ENCODE data around the gene HOXC4. TPM values are rescaled to one million over a fixed set of nuclear protein-coding genes. Genes with fewer than 3 reads are reported as not detected.
A peak's percentile ranks its signal among the peaks of the same experiment; 100 is the strongest.

HOXC4 gene
- polyA plus RNA-seq, 3 donors, result not detected

GRCh38 chr12:54033106-54033979 lies 20.3 kb upstream of the HOXC4 start:
- no peak overlapping the region for H3K27ac Mint-ChIP-seq
- H3K9me3 Mint-ChIP-seq, result peaks cover 6 to 36% (median 27%) of the 10 kb centered on the region in 7 donors
- 3% methylated on average over 49 of the region's 61 CpGs for WGBS (ENCODE audit: insufficient coverage)
- intact Hi-C loops (cut with micrococcal nuclease), result loop anchor here in 1 of 2 donors (10.0 kb wide), 1 partner anchor 59 kb away; the partner anchor contains the start of genes HOTAIR and HOXC11
- H3K4me3 Mint-ChIP-seq, result peak overlapping the region in 1 of 2 donors; percentile 84
- H3K79me2 ChIP-seq (ENCODE audit: insufficient read depth, low read length), result no peaks in the 10 kb centered on the region
- no peak for TF ChIP-seq CTCF (IDR thresholded peaks at IDR 0.05)
- DNase-seq, result no peak
- H3K9me3 ChIP-seq (replicated peaks in 1 of 2; ENCODE audit: control insufficient read depth in 1 of 2, insufficient read depth in 1 of 2, low read length in 2 of 2), result peaks cover 26 to 57% of the 10 kb centered on the region in 2 donors
- peaks cover 92 to 99% (median 95%) of the 10 kb centered on the region in 3 donors for H3K27me3 Mint-ChIP-seq (ENCODE audit: low read depth in 3 of 3)
- no peak overlapping the region for H3K9ac ChIP-seq (ENCODE audit: insufficient read depth, low read length, poor library complexity, severe bottlenecking)
- no peaks in the 10 kb centered on the region for H3K36me3 ChIP-seq (replicated peaks in 1 of 2; ENCODE audit: control insufficient read depth in 1 of 2, insufficient read depth in 2 of 2, low read length in 2 of 2)
- peaks cover 5 to 14% of the 10 kb centered on the region in 2 donors for H3K36me3 Mint-ChIP-seq
- no peak overlapping the region for H2AFZ ChIP-seq (ENCODE audit: insufficient read depth, low read depth, low read length, poor library complexity, severe bottlenecking)
- H3K4me2 ChIP-seq (replicated peaks; ENCODE audit: extremely low read depth, low read length, poor library complexity, severe bottlenecking), result no peak overlapping the region
- H3K4me1 Mint-ChIP-seq, result peaks cover 14% of the 10 kb centered on the region
- H3K27me3 ChIP-seq (ENCODE audit: control insufficient read depth in 2 of 2, insufficient read depth in 2 of 2, low read length in 2 of 2), result peaks cover 82 to 99% of the 10 kb centered on the region in 2 donors
- no peak overlapping the region for H3K4me3 ChIP-seq (replicated peaks in 1 of 3; ENCODE audit: low read depth in 2 of 3, low read length in 3 of 3)
- H4K20me1 ChIP-seq (ENCODE audit: insufficient read depth, low read length), result no peaks in the 10 kb centered on the region
- no peaks in the 10 kb centered on the region for H3K4me1 ChIP-seq (ENCODE audit: control insufficient read depth in 1 of 2, insufficient read depth in 2 of 2, low read length in 2 of 2)
- no peak overlapping the region for H3K27ac ChIP-seq (ENCODE audit: low read depth in 1 of 2, low read length in 2 of 2)

DNA sequence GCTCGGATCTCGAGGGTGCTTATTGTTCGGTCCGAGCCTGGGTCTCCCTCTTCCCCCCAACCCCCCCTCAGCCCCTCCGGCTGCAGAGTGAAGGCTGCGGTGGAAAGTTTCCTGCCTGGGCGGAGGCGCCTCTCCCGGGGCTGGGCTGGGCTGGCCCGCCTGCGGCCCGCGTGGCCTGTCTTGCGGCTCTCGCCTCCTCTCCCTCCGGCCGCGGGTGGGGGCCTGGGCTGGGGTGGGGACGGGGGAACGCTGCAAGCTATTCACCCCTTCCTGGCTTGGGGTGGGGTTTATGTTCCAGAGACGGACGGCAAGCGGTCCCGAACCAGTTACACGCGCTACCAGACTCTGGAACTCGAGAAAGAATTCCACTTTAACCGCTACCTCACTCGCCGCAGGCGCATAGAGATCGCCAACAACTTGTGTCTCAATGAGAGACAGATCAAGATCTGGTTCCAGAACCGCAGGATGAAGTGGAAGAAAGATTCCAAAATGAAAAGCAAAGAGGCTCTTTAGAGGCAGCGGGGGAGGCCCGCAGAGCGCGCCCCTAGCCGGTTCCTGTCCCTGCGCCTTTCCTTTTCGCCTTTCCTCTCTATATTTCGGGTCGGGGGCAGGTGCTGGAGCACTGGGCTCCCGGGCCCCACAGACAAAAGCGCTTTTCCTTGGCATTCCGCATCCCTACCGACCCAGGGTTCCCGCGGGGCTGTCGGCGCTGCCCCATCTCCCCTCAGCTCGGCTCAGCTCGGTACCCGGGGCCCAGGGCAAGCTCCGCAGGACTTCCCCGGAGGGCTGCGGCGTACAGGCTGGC lies 19.5 kb upstream of the HOXC4 start:
- WGBS (ENCODE audit: insufficient coverage), result 6% methylated on average over 46 of the region's 57 CpGs
- Histone ChIP-seq H3K9ac (ENCODE audit: insufficient read depth, low read length, poor library complexity, severe bottlenecking) (no peak overlapping the region), H3K4me2 (replicated peaks; ENCODE audit: extremely low read depth, low read length, poor library complexity, severe bottlenecking) (no peak overlapping the region), H4K20me1 (ENCODE audit: insufficient read depth, low read length) (no peaks in the 10 kb centered on the region), H3K36me3 (replicated peaks in 1 of 2; ENCODE audit: control insufficient read depth in 1 of 2, insufficient read depth in 2 of 2, low read length in 2 of 2) (no peaks in the 10 kb centered on the region), H3K4me3 (replicated peaks in 1 of 3; ENCODE audit: low read depth in 2 of 3, low read length in 3 of 3) (no peak overlapping the region), H3K79me2 (ENCODE audit: insufficient read depth, low read length) (no peaks in the 10 kb centered on the region), H2AFZ (ENCODE audit: insufficient read depth, low read depth, low read length, poor library complexity, severe bottlenecking) (no peak overlapping the region), H3K9me3 (replicated peaks in 1 of 2; ENCODE audit: control insufficient read depth in 1 of 2, insufficient read depth in 1 of 2, low read length in 2 of 2) (peaks cover 26 to 57% of the 10 kb centered on the region in 2 donors), H3K27me3 (ENCODE audit: control insufficient read depth in 2 of 2, insufficient read depth in 2 of 2, low read length in 2 of 2) (peaks cover 79 to 99% of the 10 kb centered on the region in 2 donors), H3K4me1 (ENCODE audit: control insufficient read depth in 1 of 2, insufficient read depth in 2 of 2, low read length in 2 of 2) (no peaks in the 10 kb centered on the region), H3K27ac (ENCODE audit: low read depth in 1 of 2, low read length in 2 of 2) (no peak overlapping the region)
- Mint-ChIP-seq H3K27ac (no peak overlapping the region), H3K9me3 (peaks cover 6 to 36% (median 25%) of the 10 kb centered on the region in 7 donors), H3K36me3 (peaks cover 5 to 14% of the 10 kb centered on the region in 2 donors), H3K4me1 (peaks cover 10% of the 10 kb centered on the region), H3K27me3 (ENCODE audit: low read depth in 3 of 3) (peaks cover 92 to 99% (median 95%) of the 10 kb centered on the region in 3 donors), H3K4me3 (peak overlapping the region in 1 of 2 donors; percentile 78)
- intact Hi-C loops (cut with micrococcal nuclease), result loop anchor here in 1 of 2 donors (10.0 kb wide), 1 partner anchor 59 kb away; the partner anchor contains the start of genes HOTAIR and HOXC11
- no peak for TF ChIP-seq CTCF (IDR thresholded peaks at IDR 0.05)
- DNase-seq, result no peak

All from CD14-positive monocyte (primary cell).